Progenitor cell of endocrine pancreas (in vitro differentiated cells): ENCODE results near the gene TTC28. TPM values are rescaled to one million over a fixed set of nuclear protein-coding genes. Genes with fewer than 3 reads are reported as not detected.

Experiments used
- DNase-seq: peaks from one replicate; pipeline ENCODE4 v3.0.0; 2021; ENCODE audit warnings: low spot score; ENCODE audit not compliant: unreplicated experiment
- H3K27ac Mint-ChIP-seq: 2 replicates; pipeline ENCODE4 v1.8.0; 2021; ENCODE audit warnings: mild to moderate bottlenecking, moderate library complexity, mixed read lengths
- H3K27me3 Mint-ChIP-seq: 2 replicates; pipeline ENCODE4 v1.8.0; 2021; ENCODE audit warnings: mixed read lengths
- H3K36me3 Mint-ChIP-seq: 2 replicates; pipeline ENCODE4 v1.8.0; 2022; ENCODE audit warnings: mixed read lengths; ENCODE audit not compliant: insufficient read depth
- H3K4me1 Mint-ChIP-seq: 2 replicates; pipeline ENCODE4 v1.8.0; 2021; ENCODE audit warnings: low read depth, mixed read lengths
- H3K4me3 Mint-ChIP-seq: 2 replicates; pipeline ENCODE4 v1.8.0; 2021; ENCODE audit warnings: low read depth, mild to moderate bottlenecking, moderate library complexity, mixed read lengths
- H3K9me3 Mint-ChIP-seq: 2 replicates; pipeline ENCODE4 v1.8.0; 2021; ENCODE audit warnings: low read depth, mixed read lengths
- CTCF ChIP-seq: fragments of 200-600 bp; sonication (generic); IDR thresholded peaks from one replicate; pipeline ENCODE4 v1.5.0; 2021; ENCODE audit warnings: antibody characterized with exemption, mild to moderate bottlenecking; ENCODE audit not compliant: unreplicated experiment
- total RNA-seq: library from RNA; stranded (reverse); gene quantifications from 2 replicates; pipeline ENCODE4 v1.2.1, GENCODE V29; 2021

Gene TTC28
- total RNA-seq, 1 donor from 2014 or later = 35.2 TPM

- no peak overlapping the region for H3K27ac Mint-ChIP-seq
- no peak for DNase-seq
- H3K27me3 Mint-ChIP-seq = no peaks in the 10 kb centered on the region
- no peaks in the 10 kb centered on the region for H3K4me1 Mint-ChIP-seq
- H3K36me3 Mint-ChIP-seq = peaks cover 5% of the 10 kb centered on the region
- no peak for TF ChIP-seq CTCF
- no peak overlapping the region for H3K4me3 Mint-ChIP-seq
- H3K9me3 Mint-ChIP-seq = no peaks in the 10 kb centered on the region
Measured at GRCh38 chr22:27941143-27941542, 738.5 kb downstream of the TTC28 start.

GRCh38 chr22:27937453-27937852 lies 742.2 kb downstream of the TTC28 start:
- H3K27me3 Mint-ChIP-seq = no peaks in the 10 kb centered on the region
- H3K4me1 Mint-ChIP-seq = peaks cover 5% of the 10 kb centered on the region
- peaks cover 6% of the 10 kb centered on the region for H3K36me3 Mint-ChIP-seq
- no peak overlapping the region for H3K27ac Mint-ChIP-seq
- TF ChIP-seq CTCF = no peak
- DNase-seq = no peak
- H3K9me3 Mint-ChIP-seq = peaks cover 4% of the 10 kb centered on the region
- H3K4me3 Mint-ChIP-seq = no peak overlapping the region

GRCh38 chr22:27935897-27936296 lies 743.7 kb downstream of the TTC28 start:
- DNase-seq = no peak
- H3K27ac Mint-ChIP-seq = no peak overlapping the region
- TF ChIP-seq CTCF = no peak
- H3K9me3 Mint-ChIP-seq = peaks cover 4% of the 10 kb centered on the region
- H3K4me1 Mint-ChIP-seq = peaks cover 5% of the 10 kb centered on the region
- H3K36me3 Mint-ChIP-seq = peaks cover 2% of the 10 kb centered on the region
- H3K27me3 Mint-ChIP-seq = no peaks in the 10 kb centered on the region
- H3K4me3 Mint-ChIP-seq = no peak overlapping the region

GRCh38 chr22:27934069-27934468 lies 745.6 kb downstream of the TTC28 start:
- no peak for DNase-seq
- H3K27me3 Mint-ChIP-seq = no peaks in the 10 kb centered on the region
- peaks cover 4% of the 10 kb centered on the region for H3K9me3 Mint-ChIP-seq
- no peak for TF ChIP-seq CTCF
- peaks cover 2% of the 10 kb centered on the region for H3K36me3 Mint-ChIP-seq
- H3K4me1 Mint-ChIP-seq = peaks cover 5% of the 10 kb centered on the region
- H3K4me3 Mint-ChIP-seq = no peak overlapping the region
- no peak overlapping the region for H3K27ac Mint-ChIP-seq

- peaks cover 2% of the 10 kb centered on the region for H3K36me3 Mint-ChIP-seq
- peaks cover 5% of the 10 kb centered on the region for H3K4me1 Mint-ChIP-seq
- H3K27ac Mint-ChIP-seq = no peak overlapping the region
- H3K4me3 Mint-ChIP-seq = no peak overlapping the region
- no peak for TF ChIP-seq CTCF
- DNase-seq = no peak
- H3K27me3 Mint-ChIP-seq = no peaks in the 10 kb centered on the region
- peaks cover 4% of the 10 kb centered on the region for H3K9me3 Mint-ChIP-seq
Measured at GRCh38 chr22:27933186-27933983, 746.3 kb downstream of the TTC28 start.
